Mesothelial cell of epicardium (in vitro differentiated cells): ENCODE results near the gene TRAP1. TPM values are rescaled to one million over a fixed set of nuclear protein-coding genes. Genes with fewer than 3 reads are reported as not detected.
A peak's percentile ranks its signal among the peaks of the same experiment; 100 is the strongest.

Experiments
- DNase-seq, 2 experiments: peaks; one replicate each; pipeline ENCODE4 v3.0.0; 2021; ENCODE audit warnings: low spot score in 2 of 2; ENCODE audit not compliant: unreplicated experiment in 2 of 2
- H3K27ac Mint-ChIP-seq: 2 replicates; pipeline ENCODE4 v1.8.0; 2021; ENCODE audit warnings: mixed read lengths
- H3K27me3 Mint-ChIP-seq: 2 replicates; pipeline ENCODE4 v1.8.0; 2021; ENCODE audit warnings: low read depth, mixed read lengths
- H3K36me3 Mint-ChIP-seq: 2 replicates; pipeline ENCODE4 v1.8.0; 2021; ENCODE audit warnings: mixed read lengths
- H3K4me1 Mint-ChIP-seq: 2 replicates; pipeline ENCODE4 v1.8.0; 2021; ENCODE audit warnings: mixed read lengths
- H3K4me3 Mint-ChIP-seq: 2 replicates; pipeline ENCODE4 v1.8.0; 2021; ENCODE audit warnings: mild to moderate bottlenecking, moderate library complexity, mixed read lengths
- H3K9me3 Mint-ChIP-seq: 2 replicates; pipeline ENCODE4 v1.8.0; 2021; ENCODE audit warnings: mixed read lengths
- CTCF ChIP-seq: fragments of 200-600 bp; sonication (generic); IDR thresholded peaks from one replicate; pipeline ENCODE4 v1.5.0; 2021; ENCODE audit warnings: antibody characterized with exemption; ENCODE audit not compliant: unreplicated experiment
- total RNA-seq: library from RNA; stranded (reverse); gene quantifications from 3 replicates; pipeline ENCODE4 v1.2.1, GENCODE V29; 2021

The TRAP1 gene
- total RNA-seq, 1 donor from 2014 or later: 149 TPM

GRCh38 chr16:3735541-3735940, 18.2 kb upstream of the TRAP1 start:
- DNase-seq: no peak
- Mint-ChIP-seq H3K4me3 (no peak overlapping the region), H3K27ac (no peak overlapping the region), H3K27me3 (no peaks in the 10 kb centered on the region), H3K4me1 (no peaks in the 10 kb centered on the region), H3K36me3 (peaks cover 60% of the 10 kb centered on the region), H3K9me3 (no peaks in the 10 kb centered on the region)
- no peak for TF ChIP-seq CTCF

DNA sequence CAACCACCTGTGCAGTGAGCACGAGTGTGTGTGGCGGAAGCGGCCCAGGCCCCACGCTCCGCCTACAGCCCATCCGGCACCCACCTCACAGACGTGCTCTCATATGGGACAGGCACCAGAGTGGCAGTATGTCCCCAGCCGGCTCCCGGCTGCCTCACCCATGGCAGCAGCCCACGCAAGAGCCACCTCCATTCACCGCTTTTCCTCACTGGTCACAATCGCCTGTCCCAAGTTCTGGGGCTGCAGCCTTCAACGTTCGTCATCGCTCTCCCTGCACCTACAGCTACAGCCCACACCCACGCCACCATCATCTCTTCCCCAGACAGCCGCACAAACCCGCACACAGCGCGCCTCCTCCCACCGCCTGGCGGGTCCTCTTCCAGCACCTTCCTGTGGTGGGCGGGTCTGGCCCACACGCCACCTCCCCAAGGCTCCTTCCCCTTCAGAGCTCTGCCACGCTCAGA, 17.5 kb upstream of the TRAP1 start:
- H3K27me3 Mint-ChIP-seq: no peaks in the 10 kb centered on the region
- H3K4me3 Mint-ChIP-seq: no peak overlapping the region
- H3K27ac Mint-ChIP-seq: peak overlapping the region; percentile 61
- TF ChIP-seq CTCF: no peak
- peaks cover 61% of the 10 kb centered on the region for H3K36me3 Mint-ChIP-seq
- no peaks in the 10 kb centered on the region for H3K4me1 Mint-ChIP-seq
- H3K9me3 Mint-ChIP-seq: no peaks in the 10 kb centered on the region
- no peak for DNase-seq

- Mint-ChIP-seq H3K27ac (no peak overlapping the region), H3K36me3 (peaks cover 55% of the 10 kb centered on the region), H3K9me3 (no peaks in the 10 kb centered on the region), H3K4me3 (no peak overlapping the region), H3K4me1 (no peaks in the 10 kb centered on the region), H3K27me3 (no peaks in the 10 kb centered on the region)
- TF ChIP-seq CTCF: no peak
- no peak for DNase-seq
Measured at GRCh38 chr16:3734084-3734757, 16.9 kb upstream of the TRAP1 start.

DNA sequence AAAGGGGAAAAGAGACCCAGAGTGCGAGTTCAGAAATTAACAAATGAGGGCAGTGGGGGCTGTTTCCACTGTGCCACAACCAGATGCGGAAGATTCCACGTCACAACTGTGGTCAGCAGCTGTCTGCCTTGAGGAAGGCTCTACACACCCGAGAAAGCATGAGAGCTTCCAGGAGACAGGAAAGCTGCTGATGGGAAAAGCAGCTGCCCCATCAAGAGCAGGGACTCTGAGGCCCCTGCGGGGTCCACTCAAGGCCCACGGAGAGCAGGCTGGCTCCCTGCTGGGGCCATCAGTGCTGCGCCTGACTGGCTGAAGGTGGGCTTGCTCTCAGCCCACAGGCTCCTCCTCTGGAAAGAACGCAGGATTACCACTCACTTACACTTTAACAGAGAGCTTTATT, 14.8 kb upstream of the TRAP1 start:
- H3K27me3 Mint-ChIP-seq: no peaks in the 10 kb centered on the region
- peaks cover 49% of the 10 kb centered on the region for H3K36me3 Mint-ChIP-seq

DNA sequence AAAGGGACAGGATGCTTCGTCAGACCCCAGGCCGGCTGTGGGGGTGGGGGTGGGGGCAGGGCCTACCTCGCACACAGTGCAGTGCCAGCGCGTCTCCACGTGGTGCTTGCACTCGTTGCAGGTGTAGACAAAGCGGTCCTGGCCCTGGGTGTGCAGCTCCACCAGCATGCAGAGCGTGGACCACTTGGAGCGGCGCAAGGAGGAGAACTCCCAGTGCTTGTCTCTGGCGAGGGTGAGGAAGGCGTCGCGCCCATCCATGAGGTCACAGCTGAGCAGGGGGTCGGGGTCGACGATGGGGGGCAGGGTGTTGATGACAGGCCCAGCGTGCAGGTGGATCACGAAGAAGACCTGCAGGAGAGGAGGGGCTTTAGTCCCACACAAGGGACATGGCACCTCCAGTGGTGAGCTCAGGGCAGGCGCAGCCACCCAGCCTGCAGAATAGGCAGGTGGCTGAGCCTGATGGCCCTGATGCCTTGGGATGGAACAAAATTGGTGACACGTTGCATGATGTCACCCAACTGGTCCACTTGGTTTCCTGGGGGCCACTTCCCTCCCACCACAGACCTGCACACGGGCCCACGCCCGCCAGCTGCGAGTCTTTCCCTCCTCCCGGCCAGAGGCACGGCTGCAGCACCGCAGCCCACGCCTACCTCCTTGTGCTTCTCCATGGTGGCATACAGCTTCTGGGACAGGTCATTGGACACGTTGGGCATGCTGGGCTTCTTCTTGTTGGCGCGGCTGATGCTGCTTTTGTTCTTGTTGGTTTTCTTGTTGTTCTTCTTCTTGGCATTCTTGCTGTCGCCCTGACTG, 14.0 kb upstream of the TRAP1 start:
- no peak for TF ChIP-seq CTCF
- Mint-ChIP-seq H3K27me3 (no peaks in the 10 kb centered on the region), H3K4me3 (no peak overlapping the region), H3K9me3 (no peaks in the 10 kb centered on the region), H3K4me1 (no peaks in the 10 kb centered on the region), H3K36me3 (peaks cover 45% of the 10 kb centered on the region), H3K27ac (no peak overlapping the region)
- DNase-seq: no peak

More for the DNA sequence above, 14.8 kb upstream of the TRAP1 start:
- DNase-seq: no peak
- Mint-ChIP-seq H3K9me3 (no peaks in the 10 kb centered on the region), H3K4me3 (no peak overlapping the region), H3K27ac (no peak overlapping the region), H3K4me1 (no peaks in the 10 kb centered on the region)
- no peak for TF ChIP-seq CTCF
